GM10248 (cell line): ENCODE results near the gene PLXNC1.

Experiments
- CTCF ChIA-PET: fragments of 300-600 bp; sonication (Branson Sonifier 250); formaldehyde crosslinking; extraction: SDS; loops from one replicate; lab custom pipeline; 2021; ENCODE audit warnings: antibody characterized with exemption; lab: Yijun Ruan, JAX
- POLR2A ChIA-PET: fragments of 350-650 bp; sonication (Branson Sonifier 250); formaldehyde crosslinking; extraction: SDS; loops from one replicate; lab custom pipeline; 2020; ENCODE audit warnings: antibody characterized with exemption; lab: Yijun Ruan, JAX
- DNase-seq: peaks from one replicate; pipeline ENCODE4 v3.0.0; 2012; ENCODE audit errors: extremely low spot score
- TF ChIP-seq, protein P1 (sequence below): IDR thresholded peaks from 2 replicates; pipeline ENCODE4 v1.5.1; 2012; ENCODE audit warnings: mild to moderate bottlenecking, low read depth; ENCODE audit errors: extremely low read depth, missing control alignments, control extremely low read depth

Gene PLXNC1

DNA sequence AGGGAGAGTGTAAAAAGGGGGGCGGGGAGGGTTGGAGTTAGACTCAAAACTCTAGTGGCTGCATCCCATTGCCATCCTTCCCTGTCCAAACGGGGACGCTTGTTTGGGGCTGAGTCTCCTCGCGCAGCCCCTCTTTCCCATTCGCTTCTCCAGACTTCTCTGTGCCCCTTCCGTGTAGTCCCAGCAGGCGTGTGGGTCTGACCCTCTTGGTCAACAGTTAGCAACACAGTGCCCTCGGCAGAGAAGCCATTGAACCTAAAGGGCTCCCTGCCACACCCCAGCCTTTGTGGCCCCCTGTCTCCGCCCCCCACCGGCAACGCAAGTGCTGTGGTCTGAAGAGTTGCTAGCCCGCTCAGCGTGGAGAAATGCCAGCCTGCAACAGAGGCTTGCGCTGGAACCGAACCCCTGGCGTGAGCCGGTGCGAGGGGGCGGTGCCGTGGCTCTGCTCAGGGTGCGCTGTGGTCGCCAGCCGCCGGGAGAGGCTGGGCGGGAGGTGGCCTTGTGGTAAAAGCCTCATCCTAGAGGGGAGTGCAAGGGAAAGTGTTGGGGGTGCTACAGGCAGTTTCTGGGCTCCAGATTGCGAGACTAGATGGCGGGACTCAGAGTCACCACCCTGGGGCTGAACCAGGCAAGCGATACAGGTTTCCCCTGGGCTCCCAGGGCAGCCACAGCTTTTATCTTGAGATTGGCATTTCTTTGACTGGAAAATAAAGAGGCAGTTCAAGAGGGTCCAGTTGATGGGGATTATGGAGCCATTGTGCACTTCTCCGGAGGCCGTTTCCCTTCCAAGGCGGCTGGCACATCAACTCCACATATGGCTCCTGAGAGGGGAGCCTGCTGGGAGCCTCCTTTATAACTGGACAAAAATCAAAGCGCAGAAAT, 2.1 kb downstream of the PLXNC1 start:
- ChIA-PET POLR2A (no interaction called here), CTCF (interaction anchor here (1.0 to 2.6 kb wide), 8 partner anchors 8 to 725 kb away, joined by 3 to 6 read pairs (median 3); no protein-coding TSS in a partner anchor)
- DNase-seq, result peak; percentile 40
- TF ChIP-seq, protein P1, sequence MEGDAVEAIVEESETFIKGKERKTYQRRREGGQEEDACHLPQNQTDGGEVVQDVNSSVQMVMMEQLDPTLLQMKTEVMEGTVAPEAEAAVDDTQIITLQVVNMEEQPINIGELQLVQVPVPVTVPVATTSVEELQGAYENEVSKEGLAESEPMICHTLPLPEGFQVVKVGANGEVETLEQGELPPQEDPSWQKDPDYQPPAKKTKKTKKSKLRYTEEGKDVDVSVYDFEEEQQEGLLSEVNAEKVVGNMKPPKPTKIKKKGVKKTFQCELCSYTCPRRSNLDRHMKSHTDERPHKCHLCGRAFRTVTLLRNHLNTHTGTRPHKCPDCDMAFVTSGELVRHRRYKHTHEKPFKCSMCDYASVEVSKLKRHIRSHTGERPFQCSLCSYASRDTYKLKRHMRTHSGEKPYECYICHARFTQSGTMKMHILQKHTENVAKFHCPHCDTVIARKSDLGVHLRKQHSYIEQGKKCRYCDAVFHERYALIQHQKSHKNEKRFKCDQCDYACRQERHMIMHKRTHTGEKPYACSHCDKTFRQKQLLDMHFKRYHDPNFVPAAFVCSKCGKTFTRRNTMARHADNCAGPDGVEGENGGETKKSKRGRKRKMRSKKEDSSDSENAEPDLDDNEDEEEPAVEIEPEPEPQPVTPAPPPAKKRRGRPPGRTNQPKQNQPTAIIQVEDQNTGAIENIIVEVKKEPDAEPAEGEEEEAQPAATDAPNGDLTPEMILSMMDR, result no peak

DNA sequence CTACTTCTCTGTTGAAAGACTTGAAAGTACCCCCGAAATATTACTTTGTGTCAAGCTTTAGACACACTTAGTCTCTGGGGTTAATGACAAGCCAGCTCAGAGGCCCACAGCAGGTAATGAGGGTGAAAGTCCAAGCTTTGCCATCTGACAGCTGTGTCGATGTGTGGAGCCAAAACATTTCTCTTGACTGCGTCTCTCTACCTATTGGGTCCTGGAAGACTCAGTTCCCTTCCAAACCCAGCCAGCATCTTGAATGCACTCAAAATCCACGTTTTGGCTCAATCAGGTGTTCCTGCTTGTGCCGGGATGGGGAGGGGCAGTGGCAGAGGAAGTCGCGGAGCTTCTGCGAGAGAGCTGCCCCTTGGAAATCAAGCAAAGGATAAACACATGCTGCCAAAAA, 3.2 kb downstream of the PLXNC1 start:
- ChIA-PET POLR2A (interaction anchor here (0.7 kb wide), 1 partner anchor 724 kb away, joined by 3 read pairs; no protein-coding TSS in a partner anchor), CTCF (interaction anchor here (0.9 to 1.6 kb wide), 8 partner anchors 9 to 732 kb away, joined by 3 to 5 read pairs (median 3); no protein-coding TSS in a partner anchor)
- TF ChIP-seq, protein P1, result no peak
- DNase-seq, result no peak

DNA sequence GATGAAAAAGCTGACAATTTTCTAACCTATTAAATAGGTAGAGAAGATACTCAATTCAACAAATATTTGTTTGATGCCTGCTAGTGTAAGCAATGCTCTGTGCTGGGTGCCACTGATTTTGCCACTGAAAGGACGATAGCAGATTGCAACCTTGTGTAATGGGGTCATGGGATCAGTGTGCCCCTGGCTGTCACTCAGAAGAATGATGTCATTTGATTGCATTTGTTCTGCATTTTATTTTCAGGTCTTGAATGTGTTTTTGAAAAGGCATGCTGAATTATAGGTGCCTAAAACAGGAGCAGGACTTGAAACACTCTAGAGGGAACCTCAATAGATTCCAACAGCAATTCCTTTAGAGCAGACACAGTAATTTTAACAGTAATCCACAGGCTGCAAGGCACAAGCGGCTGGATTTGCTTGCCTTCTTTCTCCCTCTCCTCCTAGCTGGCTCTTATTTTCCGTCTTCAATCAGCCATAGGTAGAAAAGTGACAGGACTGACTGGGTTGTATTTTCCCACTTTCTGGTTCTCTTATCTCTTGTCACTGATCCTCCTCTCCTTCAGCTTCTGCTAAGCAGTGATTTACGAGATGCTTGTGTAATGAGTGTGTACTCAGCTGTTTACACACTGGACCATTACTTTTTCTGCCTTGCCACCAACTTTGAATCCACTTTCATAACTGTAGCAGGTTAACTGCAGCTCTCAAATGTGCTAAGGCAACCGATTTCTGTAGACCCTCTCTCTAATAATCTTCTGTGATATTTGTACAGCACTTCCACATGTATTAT, 4.1 kb downstream of the PLXNC1 start:
- TF ChIP-seq, protein P1, result no peak
- no peak for DNase-seq
- ChIA-PET POLR2A (no interaction called here), CTCF (interaction anchor here (0.9 to 1.6 kb wide), 5 partner anchors 31 to 733 kb away, joined by 3 to 5 read pairs (median 3); no protein-coding TSS in a partner anchor)

DNA sequence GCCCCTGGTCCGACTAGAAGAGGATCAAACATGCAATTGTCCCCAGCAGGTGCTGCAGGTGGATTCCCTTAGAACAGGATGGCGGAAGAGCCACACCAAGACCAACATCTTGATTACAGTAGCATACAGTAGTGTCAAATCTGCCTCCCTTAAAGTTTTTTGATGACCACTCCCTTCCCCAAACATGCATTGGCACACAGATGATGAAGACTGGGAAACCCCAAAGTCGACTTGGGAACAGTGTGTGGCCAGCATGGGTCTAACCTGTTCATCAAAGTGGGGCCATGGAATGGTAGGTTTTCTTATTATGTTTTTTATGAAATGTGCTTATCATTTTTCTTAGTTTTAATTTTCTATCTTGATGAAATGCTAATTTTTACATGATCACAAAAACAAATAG, 8.8 kb downstream of the PLXNC1 start:
- CTCF ChIA-PET, result interaction anchor here (1.5 to 1.6 kb wide), 3 partner anchors 12 to 375 kb away, joined by 5 to 7 read pairs (median 6); no protein-coding TSS in a partner anchor
- DNase-seq, result no peak
- TF ChIP-seq, protein P1, result no peak
- POLR2A ChIA-PET, result interaction anchor here (0.6 to 0.7 kb wide), 2 partner anchors 351 to 719 kb away, joined by 3 read pairs; no protein-coding TSS in a partner anchor

DNA sequence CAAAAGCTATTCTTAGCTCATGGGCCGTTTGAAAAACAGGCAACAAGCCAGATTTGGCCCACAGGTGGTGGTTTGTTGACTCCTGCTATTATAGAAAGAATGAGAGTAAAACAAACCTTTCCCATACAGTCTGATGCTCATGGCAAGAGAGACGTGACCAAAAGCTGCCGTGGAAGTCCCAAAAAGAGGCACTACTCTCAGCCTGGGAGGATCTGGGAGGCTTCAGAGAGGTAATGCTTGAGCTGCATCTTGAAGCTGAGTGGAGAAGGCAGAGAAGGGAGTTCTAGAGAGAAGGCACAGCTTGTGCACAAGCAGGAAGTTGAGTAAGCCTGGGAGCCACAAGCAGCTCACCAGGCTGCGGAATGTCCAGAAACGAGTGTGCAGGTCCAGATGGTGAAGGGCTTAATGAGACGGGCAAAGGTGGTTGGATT, 9.6 kb downstream of the PLXNC1 start:
- peak; percentile 56 for DNase-seq
- TF ChIP-seq, protein P1, result no peak
- ChIA-PET POLR2A (no interaction called here), CTCF (interaction anchor here (1.2 to 1.6 kb wide), 5 partner anchors 8 to 374 kb away, joined by 3 to 7 read pairs (median 5); no protein-coding TSS in a partner anchor)

DNA sequence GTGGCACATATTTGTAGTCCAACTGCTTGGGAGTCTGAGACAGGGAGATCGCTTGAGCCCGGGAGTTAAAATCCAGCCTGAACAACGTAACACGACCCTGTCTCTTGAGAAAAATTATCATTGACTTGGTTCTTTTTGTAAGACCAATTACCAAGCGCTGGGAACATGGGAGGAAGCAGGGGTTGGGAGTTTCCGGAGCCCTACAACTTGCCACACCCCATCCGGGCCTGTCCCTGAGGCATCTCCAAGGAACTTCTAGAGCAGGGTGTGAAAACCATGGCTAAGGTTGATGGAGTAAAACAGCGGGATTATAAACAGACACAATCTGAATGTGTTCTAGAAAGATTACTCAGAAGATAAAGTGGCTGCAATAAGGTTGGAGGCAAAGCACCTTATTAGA, 10.3 kb downstream of the PLXNC1 start:
- no peak for DNase-seq
- ChIA-PET CTCF (interaction anchor here (0.7 to 1.6 kb wide), 7 partner anchors 9 to 373 kb away, joined by 3 to 7 read pairs (median 4); no protein-coding TSS in a partner anchor), POLR2A (no interaction called here)
- TF ChIP-seq, protein P1, result no peak
